Measurements from ENCODE around the gene ABI3BP. TPM values are rescaled to one million over a fixed set of nuclear protein-coding genes. Genes with fewer than 3 reads are reported as not detected.
A peak's percentile ranks its signal among the peaks of the same experiment; 100 is the strongest.

ABI3BP gene
- total RNA-seq, 1 experiment from 2014 or later, result 23.4 TPM

- DNase-seq, result peak; percentile 44
- no peaks in the 10 kb centered on the region for H3K79me2 ChIP-seq (ENCODE audit: low read length)
These were observed 64.4 kb downstream of the ABI3BP start for GRCh38 chr3:100928638-100929428.

GRCh38 chr3:100927775-100928174 is 65.4 kb downstream of the ABI3BP start:
- no peaks in the 10 kb centered on the region for H3K9me3 ChIP-seq (ENCODE audit: low read length)
- no peak overlapping the region for H2AFZ ChIP-seq (ENCODE audit: low read length)
- H3K36me3 ChIP-seq (ENCODE audit: low read depth, low read length), result no peaks in the 10 kb centered on the region
- DNase-seq (no peak), ATAC-seq (no peak)
- no peaks in the 10 kb centered on the region for H3K4me1 ChIP-seq (ENCODE audit: insufficient read depth, low read length)
- no peak overlapping the region for H3K4me3 ChIP-seq (ENCODE audit: low read length)
- no TSS peak for BruUV-seq (replicated peaks)
- no peak overlapping the region for H3K27ac ChIP-seq (ENCODE audit: low read length)
- no peaks in the 10 kb centered on the region for H3K27me3 ChIP-seq (ENCODE audit: low read length)
- H3K9me2 ChIP-seq (replicated peaks; ENCODE audit: low read length), result no peaks in the 10 kb centered on the region
- intact Hi-C loops (cut with micrococcal nuclease), result no loop called here
- H3K79me2 ChIP-seq (ENCODE audit: low read length), result no peaks in the 10 kb centered on the region
- no peak for TF ChIP-seq CTCF (conservative IDR thresholded peaks at IDR 0.05; ENCODE audit: low read depth, low read length)
- TF ChIP-seq EZH2phosphoT487 (IDR thresholded peaks at IDR 0.05; ENCODE audit: borderline replicate concordance, low read length), result no peak
- no peaks in the 10 kb centered on the region for H4K20me1 ChIP-seq (ENCODE audit: low read length)
- CTCF ChIA-PET, result no interaction called here
- H3K4me2 ChIP-seq (ENCODE audit: low read length), result no peak overlapping the region
- POLR2A ChIA-PET (ENCODE audit: unreplicated experiment), result no interaction called here
- H3K9ac ChIP-seq (ENCODE audit: low read length), result no peak overlapping the region
- no peaks in the 10 kb centered on the region for H3F3A ChIP-seq (ENCODE audit: low read length, unreplicated experiment)

More at GRCh38 chr3:100928638-100929428, 64.4 kb downstream of the ABI3BP start:
- TF ChIP-seq EZH2 (IDR thresholded peaks at IDR 0.05; ENCODE audit: low read length, unreplicated experiment), result no peak
- no peak for TF ChIP-seq CTCF (conservative IDR thresholded peaks at IDR 0.05; ENCODE audit: low read depth, low read length)
- TF ChIP-seq EZH2phosphoT487 (IDR thresholded peaks at IDR 0.05; ENCODE audit: borderline replicate concordance, low read length), result no peak
- no peaks in the 10 kb centered on the region for H3K4me1 ChIP-seq (ENCODE audit: insufficient read depth, low read length)
- H3K4me3 ChIP-seq (ENCODE audit: low read length), result no peak overlapping the region
- BruUV-seq (replicated peaks), result no TSS peak
- 0 out of 2 replicates have a peak overlapping the region, but pooled peaks have one; percentile 24 for H2AFZ ChIP-seq (ENCODE audit: low read length)
- intact Hi-C loops (cut with micrococcal nuclease), result no loop called here
- ATAC-seq, result no peak
- H3K9me2 ChIP-seq (replicated peaks; ENCODE audit: low read length), result no peaks in the 10 kb centered on the region
- POLR2A ChIA-PET (ENCODE audit: unreplicated experiment), result no interaction called here
- no peaks in the 10 kb centered on the region for H4K20me1 ChIP-seq (ENCODE audit: low read length)
- no peak overlapping the region for H3K4me2 ChIP-seq (ENCODE audit: low read length)
- no peaks in the 10 kb centered on the region for H3K9me3 ChIP-seq (ENCODE audit: low read length)
- H3K27me3 ChIP-seq (ENCODE audit: low read length), result no peaks in the 10 kb centered on the region
- H3K36me3 ChIP-seq (ENCODE audit: low read depth, low read length), result no peaks in the 10 kb centered on the region
- H3F3A ChIP-seq (ENCODE audit: low read length, unreplicated experiment), result no peaks in the 10 kb centered on the region
- H3K9ac ChIP-seq (ENCODE audit: low read length), result no peak overlapping the region
- H3K27ac ChIP-seq (ENCODE audit: low read length), result 0 out of 2 replicates have a peak overlapping the region, but pooled peaks have one; percentile 8
- CTCF ChIA-PET, result interaction anchor here (0.6 kb wide), 1 partner anchor 117 kb away, joined by 3 read pairs; no protein-coding TSS in a partner anchor
